Stomach (tissue), 9 donors: ENCODE measurements around the gene SIPA1L2. TPM values are rescaled to one million over a fixed set of nuclear protein-coding genes. Genes with fewer than 3 reads are reported as not detected.
"Not testable (repeated sequence)": the region's sequence is repeated elsewhere in the genome, so short reads cannot be mapped to it uniquely, and the experiment has no call there.

Experiments used
- DNase-seq, 2 donors: peaks; one replicate each; pipeline versions ENCODE4 v3.0.0 to v3.0.0-alpha.2; 2013 to 2019
- H3K27ac ChIP-seq, 5 donors: fragments of 200-600 bp in 4 of 5; sonication (generic) in 4 of 5; one replicate each; pipeline ENCODE4 v1.5.1; 2013 to 2019; ENCODE audit warnings: mild to moderate bottlenecking in 1 of 5, moderate library complexity in 1 of 5
- H3K27me3 ChIP-seq, 3 donors: fragments of 200-600 bp; sonication (generic); one replicate each; pipeline ENCODE4 v1.5.1; 2017 to 2019; ENCODE audit warnings: mixed run types in 1 of 3
- H3K36me3 ChIP-seq, 4 donors: fragments of 200-600 bp; sonication (generic); 1 replicate in 3 of 4; 2 replicates in 1 of 4; pipeline ENCODE4 v1.5.1; 2016 to 2019
- H3K4me1 ChIP-seq, 4 donors: fragments of 200-600 bp; sonication (generic); one replicate each; pipeline ENCODE4 v1.5.1; 2016 to 2019
- H3K4me3 ChIP-seq, 4 donors: fragments of 200-600 bp; sonication (generic) in 3 of 4; one replicate each; pipeline ENCODE4 v1.5.1; 2016 to 2019; ENCODE audit warnings: mild to moderate bottlenecking in 1 of 4
- H3K9me3 ChIP-seq, 4 donors: fragments of 200-600 bp; sonication (generic); one replicate each; pipeline ENCODE4 v1.5.1; 2016 to 2019
- EP300 ChIP-seq: sonication (generic); formaldehyde crosslinking; IDR thresholded peaks from one replicate; pipeline ENCODE4 v1.6.1; 2017; ENCODE audit warnings: antibody characterized with exemption
- POLR2A ChIP-seq, 4 donors: fragments of 450-650 bp; IDR thresholded peaks; one replicate each; pipeline ENCODE4 v1.6.1; 2016; ENCODE audit warnings: antibody characterized with exemption in 4 of 4, control low read depth in 2 of 4, mild to moderate bottlenecking in 1 of 4, moderate library complexity in 1 of 4
- POLR2AphosphoS5 ChIP-seq, 3 donors: sonication (generic); formaldehyde crosslinking; IDR thresholded peaks; one replicate each; pipeline ENCODE4 v1.6.1; 2016; ENCODE audit warnings: antibody characterized with exemption in 3 of 3
- WGBS, 5 donors: extraction: QIAGEN DNeasy Blood & Tissue Kit in 3 of 5; methylation state at CpG; one replicate each; pipeline versions ENCODE4 v1.1.5 to v1.1.7; 2013 to 2018; 5-methylcytosine and 5-hydroxymethylcytosine counted together
- intact Hi-C: fragments of 100-400 bp; cut with DNase I; formaldehyde crosslinking; loops from one replicate; pipeline ENCODE4 v1.15.1; 2023; ENCODE audit warnings: low total_unique reads
- polyA plus RNA-seq, 3 donors: library from polyadenylated mRNA; stranded (reverse); fragments of 200-250 nt; gene quantifications; one replicate each; pipeline ENCODE4 v1.2.3, GENCODE V29; 2013
- total RNA-seq, 5 donors: library from RNA; depleted of rRNA; stranded (reverse); fragments of >200 nt; gene quantifications; one replicate each; pipeline versions ENCODE4 v1.1.0 to v1.2.3, GENCODE V29; 2014 to 2016
- TF ChIP-seq, protein P1 (sequence below), 7 experiments: fragments of 450-650 bp in 4 of 7; fragments of 200-600 bp in 3 of 7; sonication (generic) in 3 of 7; IDR thresholded peaks; one replicate each; pipeline ENCODE4 v1.5.1; 2016 to 2019; ENCODE audit warnings: antibody characterized with exemption in 7 of 7, control low read depth in 2 of 7, mild to moderate bottlenecking in 1 of 7
- donor health status: healthy with polysubstance abuse.
- donor health status: Bipolar disorder and iron deficiency.
- donor health status: healthy.

SIPA1L2 gene
- total and polyA plus RNA-seq, 8 donors: 2.5 to 240 (median 10.3) TPM

DNA sequence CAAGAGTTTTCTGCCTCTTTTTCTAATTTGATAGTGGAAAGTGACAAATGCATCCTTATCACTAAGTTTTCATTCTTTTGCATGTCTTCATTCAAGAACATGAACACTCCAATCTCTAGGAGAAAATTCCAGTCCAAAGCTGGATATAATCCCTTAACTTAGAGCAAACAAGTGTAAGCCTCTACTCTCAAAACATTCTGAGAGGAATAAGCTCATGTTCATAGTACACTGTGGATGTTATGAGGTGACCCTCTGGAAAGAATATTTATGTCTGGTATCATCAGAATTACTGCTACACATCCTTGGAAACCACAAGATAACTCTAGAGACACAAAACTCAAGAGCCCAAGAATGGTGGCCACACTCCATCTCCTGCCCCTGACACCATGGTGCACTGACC is 15.1 kb downstream of the SIPA1L2 start:
- H3K4me1 ChIP-seq: peaks cover 6 to 26% (median 16%) of the 10 kb centered on the region in 4 donors
- intact Hi-C loops: no loop called here

DNA sequence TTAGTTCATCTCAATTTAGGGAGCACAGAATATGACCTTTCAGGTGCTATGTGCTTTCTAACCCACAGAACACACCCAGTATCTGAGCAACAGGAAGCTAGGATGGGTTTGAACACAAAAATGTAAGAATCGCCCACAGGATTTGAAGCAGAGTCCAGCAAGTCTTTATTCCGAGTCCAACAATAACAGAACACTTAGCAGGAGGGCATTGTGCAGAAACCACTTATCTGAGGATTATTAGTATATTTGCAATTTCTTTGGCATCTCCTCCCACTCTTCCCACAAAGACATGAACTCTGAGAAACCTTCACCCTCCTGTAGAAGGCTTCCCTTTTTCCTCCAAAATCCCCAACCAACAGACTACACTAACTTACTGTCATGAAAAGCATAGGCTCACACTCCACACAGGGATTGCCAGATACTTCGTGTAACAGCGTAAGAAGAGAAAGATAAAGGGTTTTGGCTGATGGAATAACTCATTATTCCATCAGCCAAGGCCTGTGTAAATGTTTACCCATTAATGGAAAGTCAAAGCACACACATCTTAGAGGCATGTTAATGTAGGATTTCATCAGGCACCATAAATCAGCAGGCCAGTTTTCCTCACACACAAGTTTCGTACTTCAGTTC is 16.1 kb downstream of the SIPA1L2 start:
- Histone ChIP-seq H3K4me1 (peaks cover 6 to 21% (median 15%) of the 10 kb centered on the region in 4 donors), H3K36me3 (no peaks in the 10 kb centered on the region), H3K4me3 (no peak overlapping the region), H3K27ac (no peak overlapping the region), H3K9me3 (no peaks in the 10 kb centered on the region), H3K27me3 (no peaks in the 10 kb centered on the region)
- TF ChIP-seq POLR2AphosphoS5 (IDR thresholded peaks at IDR 0.05) (peak in 2 of 3 donors; percentile 37 to 67), EP300 (no peak)
- peak in 1 of 2 donors; percentile 72 for DNase-seq
- intact Hi-C loops: no loop called here
- WGBS, 5 donors: 21 to 38% (median 23%) methylated on average over 5 of the region's 5 CpGs

More for the DNA sequence above, 15.1 kb downstream of the SIPA1L2 start:
- TF ChIP-seq EP300 (no peak), POLR2A (IDR thresholded peaks at IDR 0.05) (no peak), POLR2AphosphoS5 (IDR thresholded peaks at IDR 0.05) (no peak)
- TF ChIP-seq, protein P1, sequence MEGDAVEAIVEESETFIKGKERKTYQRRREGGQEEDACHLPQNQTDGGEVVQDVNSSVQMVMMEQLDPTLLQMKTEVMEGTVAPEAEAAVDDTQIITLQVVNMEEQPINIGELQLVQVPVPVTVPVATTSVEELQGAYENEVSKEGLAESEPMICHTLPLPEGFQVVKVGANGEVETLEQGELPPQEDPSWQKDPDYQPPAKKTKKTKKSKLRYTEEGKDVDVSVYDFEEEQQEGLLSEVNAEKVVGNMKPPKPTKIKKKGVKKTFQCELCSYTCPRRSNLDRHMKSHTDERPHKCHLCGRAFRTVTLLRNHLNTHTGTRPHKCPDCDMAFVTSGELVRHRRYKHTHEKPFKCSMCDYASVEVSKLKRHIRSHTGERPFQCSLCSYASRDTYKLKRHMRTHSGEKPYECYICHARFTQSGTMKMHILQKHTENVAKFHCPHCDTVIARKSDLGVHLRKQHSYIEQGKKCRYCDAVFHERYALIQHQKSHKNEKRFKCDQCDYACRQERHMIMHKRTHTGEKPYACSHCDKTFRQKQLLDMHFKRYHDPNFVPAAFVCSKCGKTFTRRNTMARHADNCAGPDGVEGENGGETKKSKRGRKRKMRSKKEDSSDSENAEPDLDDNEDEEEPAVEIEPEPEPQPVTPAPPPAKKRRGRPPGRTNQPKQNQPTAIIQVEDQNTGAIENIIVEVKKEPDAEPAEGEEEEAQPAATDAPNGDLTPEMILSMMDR (IDR thresholded peaks at IDR 0.05): no peak
- Histone ChIP-seq H3K27me3 (no peaks in the 10 kb centered on the region), H3K27ac (no peak overlapping the region), H3K4me3 (no peak overlapping the region), H3K36me3 (no peaks in the 10 kb centered on the region), H3K9me3 (no peaks in the 10 kb centered on the region)
- DNase-seq: no peak

DNA sequence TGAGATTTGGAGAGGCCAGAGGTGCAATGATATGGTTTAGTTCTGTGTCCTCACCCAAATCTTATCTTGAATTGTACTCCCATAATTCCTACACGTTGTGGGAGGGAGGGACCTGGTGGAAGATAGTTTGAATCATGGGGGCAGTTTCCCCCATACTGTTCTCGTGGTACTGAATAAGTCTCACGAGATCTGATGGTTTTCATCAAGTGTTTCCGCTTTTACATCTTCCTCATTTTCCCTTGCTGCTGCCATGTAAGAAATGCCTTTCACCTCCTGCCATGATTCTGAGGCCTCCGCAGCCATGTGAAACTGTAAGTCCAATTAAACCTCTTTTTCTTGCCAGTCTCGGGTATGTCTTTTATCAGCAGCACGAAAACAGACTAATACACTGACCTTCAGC is 17.1 kb downstream of the SIPA1L2 start:
- H3K4me1 ChIP-seq: peaks cover 6 to 21% (median 15%) of the 10 kb centered on the region in 4 donors
- H3K27me3 ChIP-seq, H3K9me3 ChIP-seq, H3K36me3 ChIP-seq, H3K4me3 ChIP-seq, DNase-seq, intact Hi-C loops, H3K27ac ChIP-seq: not testable (repeated sequence)
- WGBS, 5 donors: 87 to 91% (median 89%) methylated on average over 7 of the region's 7 CpGs

DNA sequence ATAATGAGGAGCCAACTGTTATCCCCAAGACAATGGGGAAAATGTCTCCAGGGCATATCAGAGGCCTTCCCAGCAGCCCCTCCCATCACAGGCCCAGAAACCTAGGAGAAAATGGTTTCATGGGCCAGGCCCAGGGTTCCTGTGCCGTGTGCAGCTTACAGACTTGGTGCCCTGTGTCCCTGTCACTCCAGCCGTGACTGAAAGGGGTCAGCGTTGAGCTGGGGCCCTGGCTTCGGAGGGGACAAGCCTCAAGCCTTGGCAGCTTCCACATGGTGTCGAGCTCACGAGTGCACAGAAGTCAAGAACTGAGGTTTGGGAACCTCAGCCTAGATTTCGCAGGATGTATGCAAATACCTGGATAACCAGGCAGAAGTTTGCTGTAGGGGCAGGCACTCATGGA is 18.1 kb downstream of the SIPA1L2 start:
- no peak for TF ChIP-seq POLR2AphosphoS5 (IDR thresholded peaks at IDR 0.05)
- no peak for TF ChIP-seq POLR2A (IDR thresholded peaks at IDR 0.05)
- no peak for TF ChIP-seq EP300
- TF ChIP-seq, protein P1 (IDR thresholded peaks at IDR 0.05): no peak
- intact Hi-C loops: no loop called here
- Histone ChIP-seq H3K36me3 (no peaks in the 10 kb centered on the region), H3K4me3 (no peak overlapping the region), H3K9me3 (no peaks in the 10 kb centered on the region), H3K27me3 (no peaks in the 10 kb centered on the region), H3K4me1 (peaks cover 6 to 21% (median 15%) of the 10 kb centered on the region in 4 donors), H3K27ac (no peak overlapping the region)
- WGBS, 5 donors: 91 to 98% (median 96%) methylated on average over 7 of the region's 7 CpGs
- DNase-seq: no peak

DNA sequence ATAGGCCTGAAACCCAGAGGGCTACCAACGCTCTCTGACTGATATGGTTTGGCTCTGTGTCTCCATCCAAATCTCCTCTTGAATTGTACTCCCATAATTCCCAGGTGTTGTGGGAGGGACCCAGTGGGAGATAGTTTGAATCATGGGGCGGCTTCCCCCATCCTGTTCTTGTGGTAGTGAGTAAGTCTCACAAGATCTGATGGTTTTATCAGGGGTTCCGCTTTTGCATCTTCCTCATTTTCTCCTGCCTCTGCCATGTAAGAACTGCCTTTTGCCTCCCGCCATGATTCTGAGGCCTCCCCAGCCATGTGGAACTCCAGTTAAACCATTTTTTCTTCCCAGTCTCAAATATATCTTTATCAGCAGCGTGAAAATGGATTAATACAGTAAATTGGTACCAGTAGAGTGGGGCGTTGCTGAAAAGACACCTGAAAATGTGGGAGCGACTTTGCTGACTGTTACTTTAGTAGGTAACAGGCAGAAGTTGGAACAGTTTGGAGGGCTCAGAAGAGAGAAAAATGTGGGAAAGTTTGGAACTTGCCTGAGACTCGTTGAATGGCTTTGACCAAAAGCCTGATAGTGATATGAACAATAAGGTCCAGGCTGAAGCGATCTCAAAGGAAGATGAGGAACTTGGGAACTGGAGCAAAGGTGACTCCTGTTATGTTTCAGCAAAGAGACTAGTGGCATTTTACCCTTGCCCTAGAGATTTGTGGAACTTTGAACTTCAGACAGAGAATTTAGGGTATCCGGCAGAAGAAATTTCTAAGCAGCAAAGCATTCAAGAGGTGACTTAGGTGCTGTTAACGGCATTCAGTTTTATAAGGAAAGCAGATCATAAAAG is 18.8 kb downstream of the SIPA1L2 start:
- intact Hi-C loops, H3K27me3 ChIP-seq, H3K36me3 ChIP-seq, DNase-seq, H3K27ac ChIP-seq, H3K4me3 ChIP-seq, H3K9me3 ChIP-seq: not testable (repeated sequence)
- WGBS, 5 donors: 76 to 88% (median 87%) methylated on average over 11 of the region's 11 CpGs
- peaks cover 6 to 21% (median 15%) of the 10 kb centered on the region in 4 donors for H3K4me1 ChIP-seq
